ENCODE data around the gene GALNT18. TPM values are rescaled to one million over a fixed set of nuclear protein-coding genes. Genes with fewer than 3 reads are reported as not detected.

GALNT18 gene
- total RNA-seq, 1 donor from 2014 or later, result 5.7 TPM

DNA sequence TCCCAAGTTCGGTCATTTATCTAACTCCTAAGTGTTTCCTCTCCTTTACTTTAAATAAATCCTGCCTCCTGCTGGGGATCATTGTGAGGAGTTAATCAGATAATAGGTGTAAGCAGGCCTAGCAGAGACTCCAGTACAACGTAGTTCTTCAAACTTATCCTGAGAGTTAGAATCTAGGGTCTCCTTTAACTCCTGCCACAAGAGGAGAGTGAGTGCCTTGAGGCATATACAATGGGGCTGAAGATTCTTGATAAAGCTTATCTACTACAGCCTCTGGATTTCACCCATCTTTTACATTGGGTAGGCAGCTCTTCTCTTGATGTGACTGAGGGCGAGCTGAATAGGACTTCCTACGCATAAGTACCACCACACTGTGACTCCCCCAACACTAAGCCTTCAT lies 3.1 kb upstream of the GALNT18 start:
- no peak for DNase-seq (ENCODE audit: low spot score)
- ATAC-seq, result no peak

DNA sequence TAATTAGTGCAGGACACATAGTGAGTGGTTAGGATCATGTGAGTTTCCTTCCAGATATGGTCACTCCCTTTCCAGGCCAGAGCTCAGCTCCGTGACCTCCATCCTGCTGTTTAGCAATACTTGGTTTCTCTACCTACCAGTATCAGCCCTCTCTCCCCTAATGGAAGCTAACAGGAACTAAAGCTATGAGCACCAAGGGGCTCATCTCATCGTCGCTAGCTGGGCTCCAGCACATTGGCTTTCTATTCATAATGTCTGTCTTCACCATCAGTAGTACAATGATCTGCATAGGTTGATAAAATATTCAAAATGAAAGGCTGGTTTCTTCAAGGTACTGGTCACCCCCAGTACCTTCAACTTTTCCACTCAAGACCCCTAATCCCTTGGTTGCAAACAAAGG lies 2.4 kb upstream of the GALNT18 start:
- ATAC-seq (no peak), DNase-seq (ENCODE audit: low spot score) (no peak)

DNA sequence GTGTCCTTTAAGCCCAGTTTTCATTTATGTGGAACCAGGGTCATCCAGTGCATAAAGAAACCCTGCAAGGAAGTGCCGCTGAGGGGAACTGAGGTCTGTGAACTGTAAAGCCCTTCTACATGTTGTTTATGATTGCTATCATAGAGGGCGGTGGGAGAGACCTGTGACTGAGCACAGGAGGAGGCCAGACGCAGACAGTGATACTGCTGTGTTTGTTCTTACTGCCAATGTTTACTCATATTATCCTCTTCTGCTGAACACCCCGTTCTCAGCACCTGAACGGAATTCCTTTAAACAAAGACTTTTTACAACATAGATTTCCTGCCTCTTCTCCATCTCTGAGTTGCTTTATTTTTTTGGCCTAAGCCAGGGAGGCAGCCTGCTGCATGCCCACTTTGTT lies 967 bp upstream of the GALNT18 start:
- no peak for DNase-seq (ENCODE audit: low spot score)
- no peak for ATAC-seq

DNA sequence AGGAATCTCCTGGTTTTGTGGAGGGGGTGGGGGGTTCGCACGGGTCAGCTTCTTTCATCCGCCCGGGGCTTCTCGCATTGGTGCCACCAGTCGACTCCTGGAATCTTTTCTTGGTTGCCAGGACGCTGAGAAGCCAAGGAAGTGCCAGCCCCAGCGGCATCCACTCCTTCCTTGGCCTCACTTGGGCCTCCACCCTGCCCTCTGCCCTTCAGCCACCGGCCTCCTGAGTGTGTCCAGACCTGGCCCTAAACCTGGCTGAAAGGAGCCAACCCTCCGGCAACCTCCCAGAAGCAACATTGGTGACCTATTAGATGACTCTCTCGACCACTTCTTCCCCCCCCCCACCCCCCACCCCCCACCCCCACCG lies 518 bp upstream of the GALNT18 start:
- DNase-seq (ENCODE audit: low spot score), result no peak
- ATAC-seq, result no peak

DNA sequence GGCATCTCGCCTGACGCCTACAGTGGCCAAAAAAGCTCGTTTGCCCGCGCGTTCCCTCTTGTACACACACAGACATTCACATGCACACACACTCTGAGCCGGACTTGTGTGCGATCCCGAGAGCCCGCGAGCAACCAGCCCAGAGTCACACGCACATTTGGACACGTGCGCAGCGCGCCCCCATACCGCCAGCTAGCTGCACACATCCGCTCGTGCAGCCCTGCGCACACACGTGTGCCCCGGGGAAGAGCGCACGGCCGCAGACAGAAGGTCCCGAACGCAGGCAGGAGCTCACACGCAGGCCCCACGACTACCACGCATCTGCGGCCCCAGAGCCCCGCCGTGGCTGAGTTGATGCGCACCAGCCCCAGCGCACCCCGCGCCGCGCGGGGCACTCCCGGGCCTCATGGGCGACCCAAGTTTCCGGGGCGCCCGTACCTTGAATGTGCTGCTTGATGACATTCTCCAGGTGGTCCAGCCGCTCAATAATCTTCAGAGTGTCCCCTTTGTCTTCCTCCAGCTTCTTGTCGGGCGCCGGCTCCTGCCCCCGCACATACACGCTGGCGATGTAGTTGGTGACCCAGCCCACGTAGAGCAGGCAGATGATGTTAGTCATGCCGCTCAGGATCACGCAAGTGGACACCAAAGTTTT lies 758 bp downstream of the GALNT18 start:
- peak; percentile 54 for DNase-seq (ENCODE audit: low spot score)
- ATAC-seq, result peak; percentile 27

DNA sequence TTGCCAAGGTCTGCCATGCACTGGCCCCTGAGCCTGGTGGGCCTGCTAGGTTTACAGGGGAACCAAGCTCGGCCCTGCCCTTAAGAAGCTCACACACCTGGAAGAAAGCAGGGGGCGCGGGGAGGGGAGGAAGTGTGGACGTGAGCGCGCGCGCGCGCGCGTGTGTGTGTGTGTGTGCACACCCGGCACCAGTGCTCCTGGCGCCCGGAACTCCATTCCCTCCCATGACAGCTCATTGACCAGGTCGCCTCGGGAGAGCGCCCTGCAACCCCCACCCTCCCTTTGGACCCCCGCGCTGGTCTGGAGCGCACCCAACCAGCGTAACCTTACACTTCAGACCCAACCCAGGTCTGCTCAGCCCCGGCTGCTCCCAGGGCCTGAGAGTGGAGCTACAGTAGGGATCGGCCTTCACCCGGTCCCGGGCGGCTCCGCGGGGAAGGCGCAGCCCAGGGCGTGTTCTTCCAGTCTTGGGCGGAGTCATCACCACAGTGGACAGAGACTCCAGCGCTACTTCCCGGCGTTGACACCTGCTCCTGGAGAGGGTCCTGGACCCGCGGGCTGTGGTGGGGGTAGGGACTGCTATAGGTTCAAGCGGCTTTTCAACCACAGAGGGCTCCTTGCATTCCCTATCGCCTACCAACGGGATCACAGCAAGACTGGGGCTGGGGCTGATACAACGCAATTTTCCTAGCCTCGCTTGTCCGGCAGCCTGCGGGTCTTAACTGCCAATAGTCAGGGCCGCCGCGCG lies 1.5 kb downstream of the GALNT18 start:
- peak; percentile 55 for ATAC-seq
- peak; percentile 72 for DNase-seq (ENCODE audit: low spot score)

DNA sequence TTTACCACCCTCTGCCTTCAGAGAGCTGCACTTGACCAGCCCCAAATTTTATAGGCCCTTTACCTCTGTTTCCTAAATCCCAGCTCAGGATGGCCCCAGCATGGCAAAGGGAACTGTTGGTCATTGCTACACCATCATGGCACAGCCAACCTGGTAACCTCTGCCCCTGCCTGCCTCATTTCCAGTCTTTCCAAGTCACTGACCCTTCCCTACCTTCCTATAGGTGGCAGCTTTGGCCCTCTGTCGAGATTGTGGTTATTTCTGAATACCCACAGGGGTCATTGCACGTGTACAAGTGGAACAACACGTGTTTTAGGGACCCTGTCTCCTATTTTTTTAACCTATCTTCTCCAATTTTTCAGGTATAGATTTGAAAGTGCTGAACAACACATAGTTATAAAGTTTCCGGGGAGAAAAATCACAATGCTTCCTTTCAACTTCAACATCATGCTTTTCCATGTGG lies 2.8 kb downstream of the GALNT18 start:
- no peak for DNase-seq (ENCODE audit: low spot score)
- ATAC-seq, result no peak

DNA sequence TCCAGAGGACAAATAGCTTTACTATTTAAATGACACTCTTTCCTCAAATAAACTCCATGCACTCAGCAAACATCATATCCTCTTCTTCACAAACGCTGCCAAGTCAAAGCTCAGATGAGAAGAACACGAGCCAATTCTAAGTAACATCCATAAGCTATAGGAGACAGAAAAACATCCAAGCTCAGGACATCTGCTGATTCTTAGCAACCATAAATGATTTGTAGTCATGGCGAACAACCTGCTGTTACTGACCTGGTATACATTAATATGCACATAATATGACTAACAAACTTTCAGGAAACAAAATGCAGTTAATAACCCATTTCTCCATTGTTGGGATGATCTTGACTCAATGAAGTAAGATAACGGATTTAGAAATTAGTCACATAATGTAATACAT lies 6.7 kb downstream of the GALNT18 start:
- no peak for DNase-seq (ENCODE audit: low spot score)
- ATAC-seq, result no peak

DNA sequence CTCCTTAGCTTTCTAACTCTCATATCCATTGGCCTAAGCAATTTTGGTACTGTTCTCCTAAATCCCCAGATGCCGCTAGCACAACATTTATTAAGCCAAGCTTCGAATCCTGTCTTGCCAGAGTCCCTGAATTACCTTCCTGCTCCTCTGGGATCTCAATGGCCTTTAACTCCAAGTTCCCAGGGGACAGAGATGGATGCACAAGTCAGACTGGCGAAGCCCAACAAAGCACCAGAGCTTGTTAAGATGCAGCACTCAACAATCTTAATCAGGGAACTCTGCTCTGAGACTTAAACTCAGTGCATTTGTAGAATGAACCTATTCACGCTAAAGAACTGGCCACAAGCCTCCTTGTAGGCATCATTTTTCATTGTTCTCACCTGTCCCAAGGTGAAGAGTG lies 9.4 kb downstream of the GALNT18 start:
- DNase-seq (ENCODE audit: low spot score), result no peak
- ATAC-seq, result no peak

DNA sequence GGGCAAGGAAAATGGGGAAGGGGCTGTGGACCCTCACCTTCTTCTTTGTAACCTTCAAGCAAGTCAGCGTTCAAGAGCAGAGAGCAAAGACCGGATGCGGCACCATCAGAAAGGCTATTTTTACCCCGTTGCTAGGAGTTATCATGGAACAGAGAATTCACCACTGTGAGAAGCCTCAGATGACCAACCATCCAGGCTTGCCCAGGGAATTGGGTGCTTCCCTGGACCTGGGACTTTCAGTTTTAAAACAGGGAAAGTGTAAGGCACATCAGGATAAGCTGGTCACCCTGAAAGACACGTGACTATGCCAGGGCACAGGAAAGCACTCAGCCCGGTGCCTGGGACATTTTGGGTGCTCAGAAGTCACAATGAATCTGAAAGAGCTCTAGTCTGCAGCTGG lies 10.4 kb downstream of the GALNT18 start:
- DNase-seq (ENCODE audit: low spot score), result no peak
- ATAC-seq, result no peak

DNA sequence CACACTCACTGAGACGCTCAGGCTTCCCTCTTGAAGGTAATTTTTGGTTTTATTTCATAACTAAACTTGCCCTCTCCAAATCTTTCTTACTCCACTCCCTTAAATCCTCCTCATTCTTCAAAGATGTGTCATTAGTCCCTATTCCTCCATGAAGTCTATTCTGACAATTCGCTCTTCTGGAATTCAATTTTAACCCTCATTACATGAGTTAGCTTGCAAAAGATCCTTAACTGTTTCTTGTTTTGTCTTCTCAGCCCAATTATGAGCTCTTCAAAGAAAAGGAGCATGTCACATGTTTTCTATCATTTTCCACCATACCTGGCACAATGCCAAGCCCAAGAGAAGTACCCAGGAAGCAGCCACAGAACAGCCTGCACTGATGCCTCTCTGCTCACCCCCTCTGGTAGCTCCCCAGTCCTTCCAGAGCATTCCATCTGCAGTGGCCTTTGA lies 13.0 kb downstream of the GALNT18 start:
- no peak for DNase-seq (ENCODE audit: low spot score)
- no peak for ATAC-seq

DNA sequence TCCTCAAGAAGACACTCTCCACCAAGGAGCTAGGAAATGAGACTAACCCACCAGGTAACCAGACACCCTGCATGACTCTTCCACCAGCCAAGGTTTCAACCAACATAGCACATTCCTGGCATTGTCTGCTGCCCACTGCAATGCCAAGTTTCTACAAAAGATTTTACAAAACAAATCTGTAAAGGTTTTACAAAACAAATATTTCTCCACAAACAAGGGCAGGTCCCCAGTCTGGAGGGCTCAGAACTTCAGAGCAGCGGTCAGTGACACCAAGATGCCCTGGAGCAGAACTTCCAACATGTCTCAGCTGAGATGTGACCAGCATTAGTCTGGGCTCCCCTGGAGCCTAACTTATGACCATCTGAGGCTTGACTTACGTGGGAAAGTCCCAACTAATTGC lies 14.0 kb downstream of the GALNT18 start:
- DNase-seq (ENCODE audit: low spot score), result no peak
- ATAC-seq, result no peak

DNA sequence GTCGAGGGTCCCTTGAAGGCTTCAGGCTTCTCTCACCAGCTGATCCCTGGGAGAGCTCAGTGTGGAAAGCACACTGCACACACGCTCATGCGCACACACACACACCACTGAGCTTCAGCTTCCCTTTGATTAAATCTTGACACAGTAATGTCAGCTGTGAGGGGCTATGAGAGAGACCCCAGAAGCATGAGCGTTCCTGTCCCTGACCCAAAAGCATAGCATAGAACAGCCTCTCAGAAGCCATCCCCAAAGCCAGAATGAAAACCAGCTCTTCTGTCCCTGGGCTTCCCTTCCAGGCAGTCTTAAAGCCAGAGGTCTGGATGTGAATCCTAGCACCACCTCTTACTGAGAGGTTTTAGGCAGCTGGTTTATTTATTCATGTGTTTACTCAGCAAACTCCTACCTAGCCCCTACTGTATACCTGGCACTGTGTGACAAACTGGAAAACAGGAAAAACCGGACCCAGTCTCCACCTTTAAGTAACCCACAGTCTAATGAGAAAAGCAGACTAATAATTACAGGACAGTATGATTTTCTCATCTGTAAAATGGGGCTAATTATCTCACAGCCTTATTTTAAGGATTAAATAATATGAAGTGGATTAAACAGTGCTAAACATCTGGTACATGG lies 15.9 kb downstream of the GALNT18 start:
- DNase-seq (ENCODE audit: low spot score), result no peak
- no peak for ATAC-seq

DNA sequence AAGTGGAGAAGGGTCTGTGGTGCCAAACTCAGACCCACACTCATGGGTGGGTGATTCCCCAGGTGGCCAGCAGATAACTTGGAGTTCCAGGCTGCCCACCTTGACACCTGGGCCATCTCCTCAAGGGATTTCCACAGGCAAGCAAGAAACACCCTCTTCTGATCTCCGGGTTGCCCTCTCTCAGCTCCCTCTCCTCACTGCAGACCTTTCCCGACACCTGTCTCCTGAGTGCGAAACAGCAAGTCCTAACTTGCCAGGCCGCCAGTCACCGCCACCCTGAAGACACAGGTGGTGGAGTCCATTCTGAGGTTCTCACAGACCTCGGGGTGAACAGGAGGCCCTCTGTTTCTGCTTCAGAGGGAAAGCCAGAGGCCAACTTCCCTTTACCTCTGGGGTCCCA lies 16.6 kb downstream of the GALNT18 start:
- ATAC-seq (no peak), DNase-seq (ENCODE audit: low spot score) (no peak)

DNA sequence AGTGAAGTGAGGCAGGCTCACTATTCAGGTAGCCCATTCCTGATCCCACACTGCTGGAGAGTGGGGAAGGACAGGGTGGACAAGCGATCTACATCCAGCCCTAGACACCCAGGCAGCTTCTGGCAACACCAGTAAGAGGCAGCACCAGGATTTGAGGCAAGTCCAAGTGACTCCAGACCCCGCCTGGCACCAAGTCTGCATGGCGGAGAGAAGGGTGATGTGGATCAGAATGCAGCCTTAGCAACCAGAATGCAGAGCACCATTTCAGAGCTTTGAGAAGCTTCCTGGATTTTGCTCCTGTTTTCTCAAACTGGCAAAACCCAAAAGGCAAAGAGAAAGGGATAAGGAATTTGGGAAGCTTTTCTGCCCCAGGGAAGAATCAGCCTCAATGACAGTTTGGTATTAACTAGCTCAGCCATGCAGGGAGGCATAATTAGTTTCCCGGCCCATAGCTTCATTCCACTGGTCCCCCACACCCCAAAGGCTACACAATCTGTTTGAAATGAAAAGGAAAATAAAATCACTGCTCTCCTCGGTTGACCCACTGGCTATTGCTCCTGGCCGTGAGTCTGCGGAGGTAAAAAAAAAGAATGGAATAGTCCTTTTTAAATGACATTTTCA lies 17.3 kb downstream of the GALNT18 start:
- DNase-seq (ENCODE audit: low spot score) (no peak), ATAC-seq (no peak)

DNA sequence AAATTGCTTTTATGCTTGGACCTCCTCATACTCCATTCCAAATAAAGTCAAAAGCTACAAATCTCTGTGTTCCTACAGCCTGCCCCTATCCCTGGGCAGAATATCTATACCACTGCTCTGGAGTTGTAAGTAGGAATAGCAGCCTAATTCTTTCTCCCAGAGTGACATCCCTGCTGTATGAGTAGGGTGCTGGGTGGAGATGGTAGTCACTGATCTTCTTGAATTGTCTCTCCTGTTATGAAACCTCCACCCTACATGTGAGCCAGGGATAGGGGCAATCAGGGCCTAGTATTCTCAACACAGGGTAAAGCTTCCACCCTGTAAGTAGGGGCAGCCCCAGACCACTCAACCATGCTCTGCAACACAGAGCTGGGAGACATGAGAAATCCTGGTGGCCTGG lies 19.8 kb downstream of the GALNT18 start:
- DNase-seq (ENCODE audit: low spot score) (no peak), ATAC-seq (no peak)

DNA sequence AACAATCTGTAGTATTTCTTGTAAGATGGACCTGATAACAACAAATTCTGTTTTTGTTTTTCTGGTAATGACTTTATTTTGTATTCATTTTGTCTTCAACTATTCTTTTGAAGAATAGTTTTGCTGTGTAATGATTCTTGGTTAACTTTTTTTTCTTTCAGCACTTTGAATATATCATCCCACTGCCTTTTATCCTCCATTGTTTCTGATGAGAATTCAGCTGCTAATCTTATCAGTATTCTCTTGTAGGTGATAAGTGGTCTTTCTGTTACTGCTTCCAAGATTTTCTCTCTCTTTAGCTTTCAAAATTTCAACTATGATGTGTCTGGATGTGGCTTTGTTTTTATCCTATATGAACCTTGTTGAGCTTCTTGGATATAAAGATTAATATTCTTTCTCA lies 21.5 kb downstream of the GALNT18 start:
- ATAC-seq (no peak), DNase-seq (ENCODE audit: low spot score) (no peak)

DNA sequence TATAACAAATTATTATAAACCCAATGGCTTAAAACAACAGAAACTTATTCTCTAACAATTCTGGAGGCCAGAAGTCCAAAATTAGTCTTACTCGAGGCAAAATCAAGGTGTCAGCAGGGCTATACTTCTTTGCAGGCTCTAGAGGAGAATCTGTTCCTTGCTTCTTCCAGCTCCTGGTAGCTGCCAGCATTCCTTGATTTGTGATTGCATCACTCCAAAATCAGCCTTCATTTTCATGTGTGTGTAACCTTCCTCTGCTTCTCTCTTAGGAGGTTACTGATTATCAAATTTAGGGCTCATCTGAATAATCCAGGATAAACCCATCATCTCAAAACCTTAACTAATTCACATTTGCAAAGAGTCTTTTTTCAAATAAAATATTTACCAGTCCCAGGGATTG lies 23.6 kb downstream of the GALNT18 start:
- DNase-seq (ENCODE audit: low spot score) (no peak), ATAC-seq (no peak)

DNA sequence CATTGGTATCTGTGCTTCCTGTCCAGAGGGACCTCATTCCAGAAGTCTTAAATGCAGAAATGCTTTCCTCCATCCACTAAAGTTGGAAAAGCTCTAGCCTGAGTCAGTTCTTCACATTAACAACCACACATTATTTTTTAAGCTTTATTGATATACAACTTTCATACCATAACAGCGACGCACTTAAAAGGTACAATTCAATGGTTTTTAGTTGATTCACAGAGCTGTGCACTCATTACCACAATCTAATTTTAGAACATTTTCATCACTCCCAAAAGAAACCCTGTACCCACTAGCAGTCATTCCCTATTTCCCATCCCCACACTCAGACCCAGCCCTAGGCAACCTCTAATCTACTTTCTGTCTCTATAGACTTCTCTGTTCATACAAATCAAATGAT lies 27.6 kb downstream of the GALNT18 start:
- ATAC-seq, result no peak

DNA sequence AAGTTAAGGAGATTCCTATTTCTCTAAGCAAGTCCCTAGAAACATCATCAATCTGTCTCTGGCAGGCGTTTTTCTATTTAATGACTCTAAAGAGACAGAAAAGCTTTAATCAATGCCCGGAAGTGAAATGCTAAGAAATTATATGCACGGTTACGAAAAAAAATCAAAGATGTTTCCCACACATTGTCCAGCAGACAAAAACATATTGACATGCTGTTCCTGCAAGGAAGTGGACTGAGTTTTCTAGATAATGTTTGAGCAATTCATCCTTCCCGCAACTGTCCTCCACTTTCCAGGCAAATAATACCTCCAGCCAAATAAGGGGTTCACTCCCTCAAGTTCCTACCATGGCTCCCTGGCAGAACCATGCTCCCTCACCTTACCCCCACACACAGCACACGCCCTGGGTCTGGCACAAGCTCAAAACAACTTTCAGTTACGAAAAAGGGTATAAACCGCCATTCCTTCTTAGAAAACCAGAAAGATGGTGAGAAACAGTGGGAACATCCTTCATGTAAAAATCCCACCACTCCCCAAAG lies 29.6 kb downstream of the GALNT18 start:
- DNase-seq (ENCODE audit: low spot score) (no peak), ATAC-seq (no peak)

More for the DNA sequence above, 27.6 kb downstream of the GALNT18 start:
- DNase-seq (ENCODE audit: low spot score), result no peak

DNA sequence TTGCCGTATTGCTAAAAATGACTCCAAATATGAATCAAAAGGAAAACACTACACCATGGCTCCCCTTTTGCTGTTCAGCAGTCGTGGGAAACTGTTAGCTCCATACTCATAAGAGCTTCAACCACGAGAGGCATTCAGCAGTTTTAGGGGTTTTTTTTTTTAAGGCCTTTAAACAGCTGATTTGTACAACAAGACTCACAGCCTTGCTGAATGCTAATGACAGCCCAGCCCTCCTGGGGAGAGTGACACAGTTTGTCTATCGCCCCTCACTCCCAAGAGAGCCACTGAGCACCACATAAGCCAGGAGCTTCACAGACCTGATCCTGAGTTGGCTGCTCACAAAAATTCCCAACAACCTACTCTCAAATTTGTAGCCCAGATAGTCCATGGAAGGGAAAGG lies 32.4 kb downstream of the GALNT18 start:
- DNase-seq (ENCODE audit: low spot score) (no peak), ATAC-seq (no peak)

DNA sequence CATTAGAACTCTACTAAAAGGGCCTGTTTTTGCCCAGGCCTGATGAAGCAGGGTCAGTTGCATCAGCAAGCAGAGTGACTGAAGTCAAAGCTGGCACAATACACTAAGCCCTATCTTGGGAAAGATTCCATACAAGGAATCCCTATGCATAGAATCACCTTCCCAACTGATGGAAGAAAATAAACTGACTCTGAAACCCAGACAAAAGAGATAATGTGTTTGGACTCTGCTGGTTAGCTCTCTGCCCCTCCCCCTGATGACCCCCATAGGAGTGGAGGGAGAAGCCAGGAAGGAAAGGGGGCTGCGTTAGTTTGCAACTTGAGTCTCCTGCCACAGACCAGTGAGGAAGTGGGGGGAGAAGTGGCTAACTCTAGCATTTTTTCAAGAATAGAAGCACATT lies 32.9 kb downstream of the GALNT18 start:
- DNase-seq (ENCODE audit: low spot score), result no peak
- ATAC-seq, result no peak

Data from left lobe of liver (tissue), 2 donors.